ENCODE data around the gene COX4I2. TPM values are rescaled to one million over a fixed set of nuclear protein-coding genes. Genes with fewer than 3 reads are reported as not detected.

COX4I2 gene
- total and polyA plus RNA-seq, 2 donors (not counting 3 experiments of a cell fraction or from before 2014, with no cell fraction given) = not detected

GRCh38 chr20:31643522-31643921 is 5.8 kb downstream of the COX4I2 start:
- Histone ChIP-seq H3K9me3 (replicated peaks; ENCODE audit: control insufficient read depth, insufficient read depth, low read length) (no peaks in the 10 kb centered on the region), H3K4me3 (replicated peaks in 1 of 3; ENCODE audit: insufficient read depth in 1 of 3, low read depth in 1 of 3, low read length in 3 of 3) (no peak overlapping the region), H3K4me1 (ENCODE audit: control insufficient read depth, extremely low read depth, insufficient read depth, low read length) (no peaks in the 10 kb centered on the region), H4K20me1 (replicated peaks; ENCODE audit: control insufficient read depth, extremely low read depth, insufficient read depth, low read length) (no peaks in the 10 kb centered on the region), H3K27ac (ENCODE audit: insufficient read depth, low read depth, low read length) (no peak overlapping the region), H3K36me3 (ENCODE audit: control insufficient read depth in 2 of 2, extremely low read depth in 1 of 2, insufficient read depth in 2 of 2, low read length in 2 of 2) (no peaks in the 10 kb centered on the region), H3K27me3 (ENCODE audit: control insufficient read depth in 2 of 2, insufficient read depth in 2 of 2, low read length in 2 of 2) (peaks cover 0 to 7% of the 10 kb centered on the region in 2 experiments), H3K9ac (replicated peaks; ENCODE audit: extremely low read depth, insufficient read depth, low read length) (no peak overlapping the region), H3K9me1 (replicated peaks; ENCODE audit: control insufficient read depth, extremely low read depth, insufficient read depth, low read length) (no peaks in the 10 kb centered on the region), H3K79me2 (ENCODE audit: control insufficient read depth, insufficient read depth, low read length) (no peaks in the 10 kb centered on the region), H3K4me2 (ENCODE audit: insufficient read depth, low read length) (no peak overlapping the region), H2AFZ (ENCODE audit: low read depth, low read length) (no peak overlapping the region)
- intact Hi-C loops (cut with micrococcal nuclease) = no loop called here
- DNase-seq (ENCODE audit: low read depth, low spot score) (no peak), FAIRE-seq (no peak)
- dilution Hi-C loops (cut with MboI; ENCODE audit: extremely low pct_ligation_motif_present, low sequenced_read_pairs) = no loop called here
- BruUV-seq (replicated peaks) = no TSS peak
- ChIA-PET CTCF (interaction anchor here (0.9 to 3.3 kb wide), 6 partner anchors 10 to 80 kb away, joined by 3 to 22 read pairs (median 4); no protein-coding TSS in a partner anchor), POLR2A (no interaction called here)
- TF ChIP-seq POLR2A (IDR thresholded peaks at IDR 0.05; ENCODE audit: low read depth, low read length) = no peak
- no peak for TF ChIP-seq EZH2 (IDR thresholded peaks at IDR 0.05; ENCODE audit: borderline replicate concordance, low read depth, low read length, severe bottlenecking)
- TF ChIP-seq POLR2AphosphoS5 (IDR thresholded peaks at IDR 0.05; ENCODE audit: insufficient read depth, low read depth, low read length) = no peak
- TF ChIP-seq, protein P1, sequence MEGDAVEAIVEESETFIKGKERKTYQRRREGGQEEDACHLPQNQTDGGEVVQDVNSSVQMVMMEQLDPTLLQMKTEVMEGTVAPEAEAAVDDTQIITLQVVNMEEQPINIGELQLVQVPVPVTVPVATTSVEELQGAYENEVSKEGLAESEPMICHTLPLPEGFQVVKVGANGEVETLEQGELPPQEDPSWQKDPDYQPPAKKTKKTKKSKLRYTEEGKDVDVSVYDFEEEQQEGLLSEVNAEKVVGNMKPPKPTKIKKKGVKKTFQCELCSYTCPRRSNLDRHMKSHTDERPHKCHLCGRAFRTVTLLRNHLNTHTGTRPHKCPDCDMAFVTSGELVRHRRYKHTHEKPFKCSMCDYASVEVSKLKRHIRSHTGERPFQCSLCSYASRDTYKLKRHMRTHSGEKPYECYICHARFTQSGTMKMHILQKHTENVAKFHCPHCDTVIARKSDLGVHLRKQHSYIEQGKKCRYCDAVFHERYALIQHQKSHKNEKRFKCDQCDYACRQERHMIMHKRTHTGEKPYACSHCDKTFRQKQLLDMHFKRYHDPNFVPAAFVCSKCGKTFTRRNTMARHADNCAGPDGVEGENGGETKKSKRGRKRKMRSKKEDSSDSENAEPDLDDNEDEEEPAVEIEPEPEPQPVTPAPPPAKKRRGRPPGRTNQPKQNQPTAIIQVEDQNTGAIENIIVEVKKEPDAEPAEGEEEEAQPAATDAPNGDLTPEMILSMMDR (IDR thresholded peaks at IDR 0.05; ENCODE audit: extremely low read depth in 1 of 2, insufficient read depth in 1 of 2, low read depth in 1 of 2, low read length in 2 of 2) = no peak
- TF ChIP-seq MYC (IDR thresholded peaks at IDR 0.05; ENCODE audit: low read depth, low read length) = no peak
- TF ChIP-seq JUN (IDR thresholded peaks at IDR 0.05; ENCODE audit: borderline replicate concordance, insufficient read depth, insufficient read length, low read depth) = no peak
- no peak for TF ChIP-seq FOS (IDR thresholded peaks at IDR 0.05; ENCODE audit: borderline replicate concordance, insufficient read depth, low read length)
- no peak for TF ChIP-seq GATA2 (IDR thresholded peaks at IDR 0.05; ENCODE audit: insufficient read depth, insufficient read length, low read depth, low read length)
- TF ChIP-seq, protein P2, sequence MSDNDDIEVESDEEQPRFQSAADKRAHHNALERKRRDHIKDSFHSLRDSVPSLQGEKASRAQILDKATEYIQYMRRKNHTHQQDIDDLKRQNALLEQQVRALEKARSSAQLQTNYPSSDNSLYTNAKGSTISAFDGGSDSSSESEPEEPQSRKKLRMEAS (IDR thresholded peaks at IDR 0.05; ENCODE audit: insufficient read depth, insufficient read length) = no peak
